DND-41 (cell line): Measurements from ENCODE around the gene ALDH18A1.

Experiments
- ATAC-seq: fragments of 200-7000 bp; cut with Tn5 transposase; 3 replicates; pipeline ENCODE4 v1.9.1; 2021; ENCODE audit warnings: low read depth; ENCODE audit not compliant: insufficient read depth
- DNase-seq: peaks from one replicate; pipeline ENCODE4 v3.0.0-alpha.2; 2020
- H2AFZ ChIP-seq: 2 replicates; pipeline ENCODE4 v1.6.0; 2012; ENCODE audit warnings: low read depth, low read length
- H3K27ac ChIP-seq: 2 replicates; pipeline ENCODE4 v1.5.1; 2012; ENCODE audit warnings: low read length, inconsistent platforms
- H3K27me3 ChIP-seq: fragments of 200-600 bp; sonication (generic); 2 replicates; pipeline ENCODE4 v1.6.0; 2012; ENCODE audit warnings: low read length, mild to moderate bottlenecking, inconsistent platforms; ENCODE audit not compliant: insufficient read depth, poor library complexity
- H3K36me3 ChIP-seq: 2 replicates; pipeline ENCODE4 v1.5.1; 2012; ENCODE audit warnings: low read length, inconsistent platforms; ENCODE audit not compliant: insufficient read depth
- H3K4me1 ChIP-seq: 2 replicates; pipeline ENCODE4 v1.5.1; 2012; ENCODE audit warnings: mild to moderate bottlenecking, low read length; ENCODE audit not compliant: insufficient read depth
- H3K4me2 ChIP-seq: 2 replicates; pipeline ENCODE4 v1.6.0; 2012; ENCODE audit warnings: mild to moderate bottlenecking, moderate library complexity, low read length, inconsistent platforms; ENCODE audit not compliant: insufficient read depth
- H3K4me3 ChIP-seq, 2 experiments: fragments of 200-600 bp in 1 of 2; shearing (Covaris generic) in 1 of 2; 2 replicates each; pipeline ENCODE4 v1.5.1; 2012 to 2016; ENCODE audit warnings: inconsistent platforms in 2 of 2, low read length in 2 of 2, mild to moderate bottlenecking in 2 of 2, low read depth in 1 of 2, moderate library complexity in 1 of 2
- H3K79me2 ChIP-seq: 2 replicates; pipeline ENCODE4 v1.6.0; 2012; ENCODE audit warnings: low read length, inconsistent platforms; ENCODE audit not compliant: insufficient read depth
- H3K9ac ChIP-seq: 2 replicates; pipeline ENCODE4 v1.6.0; 2012; ENCODE audit warnings: low read depth, mild to moderate bottlenecking, inconsistent platforms, low read length, moderate library complexity
- H3K9me3 ChIP-seq: 2 replicates; pipeline ENCODE4 v1.5.1; 2012; ENCODE audit warnings: low read length, moderate library complexity, mild to moderate bottlenecking, inconsistent platforms; ENCODE audit not compliant: insufficient read depth, severe bottlenecking
- H4K20me1 ChIP-seq: 2 replicates; pipeline ENCODE4 v1.6.0; 2012; ENCODE audit warnings: low read length; ENCODE audit not compliant: insufficient read depth
- CTCF ChIP-seq: IDR thresholded peaks from 2 replicates; pipeline ENCODE4 v1.5.1; 2012; ENCODE audit warnings: borderline replicate concordance, low read length, moderate library complexity, mild to moderate bottlenecking; ENCODE audit not compliant: poor library complexity, severe bottlenecking; ENCODE audit errors: extremely low read depth
- EZH2 ChIP-seq: IDR thresholded peaks from 3 replicates; pipeline ENCODE4 v1.6.1; 2012; ENCODE audit warnings: borderline replicate concordance, low read depth, mild to moderate bottlenecking, moderate library complexity, low read length, inconsistent platforms; ENCODE audit not compliant: severe bottlenecking

Gene ALDH18A1

GRCh38 chr10:95579835-95580535, 76.5 kb downstream of the ALDH18A1 start:
- H3K4me2 ChIP-seq = no peak overlapping the region
- H3K79me2 ChIP-seq = no peaks in the 10 kb centered on the region
- H3K4me1 ChIP-seq = no peaks in the 10 kb centered on the region
- no peak overlapping the region for H2AFZ ChIP-seq
- H3K27ac ChIP-seq = no peak overlapping the region
- H3K27me3 ChIP-seq = peaks cover 6% of the 10 kb centered on the region
- TF ChIP-seq CTCF (no peak), EZH2 (no peak)
- no peaks in the 10 kb centered on the region for H3K36me3 ChIP-seq
- no peak overlapping the region for H3K4me3 ChIP-seq
- H3K9me3 ChIP-seq = no peaks in the 10 kb centered on the region
- no peak for ATAC-seq
- H3K9ac ChIP-seq = no peak overlapping the region
- no peaks in the 10 kb centered on the region for H4K20me1 ChIP-seq
- no peak for DNase-seq

GRCh38 chr10:95579292-95579691, 77.2 kb downstream of the ALDH18A1 start:
- no peaks in the 10 kb centered on the region for H3K9me3 ChIP-seq
- H3K4me2 ChIP-seq = no peak overlapping the region
- H3K36me3 ChIP-seq = no peaks in the 10 kb centered on the region
- H3K27ac ChIP-seq = no peak overlapping the region
- no peak overlapping the region for H3K9ac ChIP-seq
- H3K4me3 ChIP-seq = no peak overlapping the region
- no peak for ATAC-seq
- DNase-seq = no peak
- TF ChIP-seq CTCF (no peak), EZH2 (no peak)
- H4K20me1 ChIP-seq = no peaks in the 10 kb centered on the region
- no peaks in the 10 kb centered on the region for H3K4me1 ChIP-seq
- peaks cover 12% of the 10 kb centered on the region for H3K27me3 ChIP-seq
- H2AFZ ChIP-seq = no peak overlapping the region
- no peaks in the 10 kb centered on the region for H3K79me2 ChIP-seq

GRCh38 chr10:95578619-95579018, 77.9 kb downstream of the ALDH18A1 start:
- no peaks in the 10 kb centered on the region for H4K20me1 ChIP-seq
- no peak overlapping the region for H3K9ac ChIP-seq
- peaks cover 15% of the 10 kb centered on the region for H3K27me3 ChIP-seq
- no peak for DNase-seq
- H3K27ac ChIP-seq = no peak overlapping the region
- no peaks in the 10 kb centered on the region for H3K79me2 ChIP-seq
- no peak overlapping the region for H3K4me3 ChIP-seq
- H2AFZ ChIP-seq = no peak overlapping the region
- ATAC-seq = no peak
- H3K4me2 ChIP-seq = no peak overlapping the region
- no peaks in the 10 kb centered on the region for H3K9me3 ChIP-seq
- H3K4me1 ChIP-seq = no peaks in the 10 kb centered on the region
- TF ChIP-seq CTCF (no peak), EZH2 (no peak)
- no peaks in the 10 kb centered on the region for H3K36me3 ChIP-seq
